Astrocyte (in vitro differentiated cells and primary cell): ENCODE data around the gene SLC15A1.

Source experiments
- CTCF ChIP-seq: IDR thresholded peaks from 2 replicates; pipeline ENCODE4 v1.5.1; 2011; ENCODE audit warnings: low read depth, mild to moderate bottlenecking, inconsistent platforms, low read length, moderate library complexity; ENCODE audit not compliant: insufficient read depth
- EZH2 ChIP-seq: IDR thresholded peaks from 2 replicates; pipeline ENCODE4 v1.6.1; 2012; ENCODE audit warnings: mild to moderate bottlenecking, low read length, inconsistent platforms; ENCODE audit not compliant: insufficient read depth

GRCh38 chr13:98668155-98668554 lies 84.3 kb downstream of the SLC15A1 start:
- TF ChIP-seq CTCF: no peak
- no peak for TF ChIP-seq EZH2
